Activated CD4-positive, alpha-beta T cell treated with anti-CD3 and anti-CD28 coated beads, Interleukin-2, amount 10 ng/mL, durations not matched to agents 24 days and 14 days (primary cell): ENCODE results near the gene PRSS21. TPM values are rescaled to one million over a fixed set of nuclear protein-coding genes. Genes with fewer than 3 reads are reported as not detected.

ENCODE experiments used
- DNase-seq: peaks from one replicate; pipeline ENCODE4 v3.0.0; 2022
- H3K27ac Mint-ChIP-seq: one replicate; pipeline ENCODE4 v1.8.0; 2022; ENCODE audit warnings: mild to moderate bottlenecking, mixed read lengths
- H3K27me3 Mint-ChIP-seq: one replicate; pipeline ENCODE4 v1.8.0; 2022; ENCODE audit warnings: mixed read lengths
- H3K36me3 Mint-ChIP-seq: one replicate; pipeline ENCODE4 v1.8.0; 2022; ENCODE audit warnings: low read depth, mild to moderate bottlenecking, mixed read lengths
- H3K4me1 Mint-ChIP-seq: one replicate; pipeline ENCODE4 v1.8.0; 2021; ENCODE audit warnings: mixed read lengths
- H3K4me3 Mint-ChIP-seq: one replicate; pipeline ENCODE4 v1.8.0; 2022; ENCODE audit warnings: mild to moderate bottlenecking, moderate library complexity, mixed read lengths
- H3K9me3 Mint-ChIP-seq: one replicate; pipeline ENCODE4 v1.8.0; 2021; ENCODE audit warnings: mixed read lengths
- intact Hi-C: fragments of 100-400 bp; cut with micrococcal nuclease; formaldehyde crosslinking; loops from one replicate; pipeline ENCODE4 v1.15.1; 2023
- total RNA-seq: library from RNA; stranded (reverse); gene quantifications from 2 replicates; pipeline ENCODE4 v1.2.3, GENCODE V29; 2022

PRSS21 gene
- total RNA-seq, 1 donor from 2014 or later = 10.2 TPM

DNA sequence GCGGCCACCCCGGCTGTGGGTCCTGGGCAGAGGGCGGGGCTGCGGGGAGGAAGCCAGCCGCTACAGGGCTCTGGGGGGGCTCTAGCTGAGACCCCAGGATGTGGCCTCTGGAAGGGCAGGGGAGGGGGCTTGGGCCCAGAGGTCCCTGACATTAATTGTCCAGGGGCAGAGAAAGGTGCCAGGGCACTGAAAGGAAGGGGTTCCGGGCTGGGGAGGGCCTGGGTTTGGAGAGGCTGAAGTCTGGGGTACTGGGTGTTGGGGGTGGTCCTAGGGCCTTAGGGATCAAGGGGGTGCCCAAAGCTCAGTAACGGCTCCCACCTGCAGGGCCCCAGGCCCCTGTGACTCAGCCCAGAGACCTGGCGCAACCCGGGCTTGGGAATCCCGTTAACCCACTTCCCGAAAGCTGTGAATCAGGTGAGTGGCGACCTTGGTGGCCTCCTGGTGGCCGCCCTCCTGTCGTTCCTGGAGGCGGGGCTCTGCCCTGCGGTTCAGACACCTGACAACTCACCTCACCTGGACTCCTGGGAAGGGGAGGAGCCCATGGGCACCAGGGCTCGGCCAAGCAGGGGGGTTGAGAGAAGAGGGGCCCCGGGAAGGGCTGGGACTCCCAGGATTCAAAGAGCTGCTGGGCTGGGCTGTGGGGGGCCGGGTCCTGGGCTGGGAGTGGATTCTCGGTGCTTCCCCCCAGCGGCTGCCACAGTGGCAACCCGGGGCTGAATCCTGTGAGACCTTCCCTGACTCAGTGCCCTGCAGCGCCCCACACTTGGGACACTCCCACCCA lies 41.4 kb downstream of the PRSS21 start:
- DNase-seq = no peak
- H3K4me3 Mint-ChIP-seq = no peak overlapping the region
- peaks cover 14% of the 10 kb centered on the region for H3K9me3 Mint-ChIP-seq
- H3K27me3 Mint-ChIP-seq = peaks cover 8% of the 10 kb centered on the region
- H3K4me1 Mint-ChIP-seq = peaks cover 3% of the 10 kb centered on the region
- H3K27ac Mint-ChIP-seq = no peak overlapping the region
- peaks cover 3% of the 10 kb centered on the region for H3K36me3 Mint-ChIP-seq
- intact Hi-C loops = no loop called here

DNA sequence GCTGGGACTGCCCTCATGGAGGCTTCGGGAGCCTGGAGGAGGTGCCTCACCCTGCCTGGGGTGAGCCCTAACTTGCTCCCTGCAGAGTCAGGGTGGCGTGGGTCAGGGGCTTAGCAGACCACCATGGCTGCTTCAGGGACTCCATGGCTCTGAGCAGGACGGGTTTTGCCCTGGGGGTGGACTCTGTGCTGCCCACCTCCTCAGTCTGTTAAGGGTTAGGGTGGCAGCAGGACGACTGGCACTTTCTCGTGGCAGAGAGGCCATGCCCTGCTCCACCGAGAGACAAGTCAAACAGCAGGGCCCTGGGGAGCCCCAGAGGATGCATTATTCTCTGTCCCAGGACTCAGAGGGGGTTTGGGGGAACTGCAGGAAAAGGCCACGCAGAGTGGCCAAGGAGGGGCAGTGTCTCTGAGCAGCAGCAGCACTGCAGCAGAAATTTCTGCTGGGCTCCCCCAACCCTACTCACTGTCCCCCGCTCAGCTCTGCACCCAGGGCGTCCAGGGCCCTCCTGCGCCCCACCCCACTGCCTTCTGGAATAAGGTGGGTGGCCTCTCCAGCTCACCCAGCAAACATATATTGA lies 42.7 kb downstream of the PRSS21 start:
- no peak overlapping the region for H3K4me3 Mint-ChIP-seq
- DNase-seq = no peak
- H3K27ac Mint-ChIP-seq = no peak overlapping the region
- intact Hi-C loops = no loop called here
- peaks cover 12% of the 10 kb centered on the region for H3K27me3 Mint-ChIP-seq
- peaks cover 3% of the 10 kb centered on the region for H3K4me1 Mint-ChIP-seq
- no peaks in the 10 kb centered on the region for H3K36me3 Mint-ChIP-seq
- peaks cover 6% of the 10 kb centered on the region for H3K9me3 Mint-ChIP-seq

DNA sequence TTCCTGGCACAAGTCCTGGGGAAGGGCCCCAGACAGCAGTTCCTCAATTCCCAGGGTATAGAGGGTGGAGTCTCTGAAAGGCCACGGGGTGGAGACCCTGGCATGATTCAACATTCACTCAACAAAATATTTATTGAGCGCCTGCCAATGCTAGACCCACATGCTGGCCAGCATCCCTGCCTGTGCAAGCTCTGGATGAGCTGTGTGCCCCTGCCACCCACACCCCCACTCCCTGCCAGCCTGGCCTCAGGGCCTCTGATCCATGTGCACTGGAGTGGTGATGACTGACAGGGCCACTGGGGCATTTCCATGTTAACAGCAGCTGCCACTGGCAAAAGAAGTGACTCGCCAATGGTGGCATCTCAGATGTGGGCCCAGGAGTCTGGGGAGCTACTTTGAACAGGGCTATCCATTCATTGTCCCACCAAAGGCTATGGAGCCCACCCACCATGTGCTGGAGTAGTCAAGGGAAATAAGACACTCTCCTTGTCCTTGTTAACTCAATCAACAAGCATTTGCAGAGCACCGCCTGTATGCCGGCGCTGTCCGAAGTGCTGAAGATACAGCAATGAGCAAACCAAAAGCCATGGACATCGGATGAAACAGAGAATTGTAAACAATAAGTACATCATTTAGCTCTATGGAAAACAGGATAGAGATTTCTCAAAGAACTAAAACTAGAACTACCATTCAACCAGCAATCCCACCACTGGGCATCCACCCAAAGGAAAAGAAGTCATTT lies 44.0 kb downstream of the PRSS21 start:
- no peaks in the 10 kb centered on the region for H3K36me3 Mint-ChIP-seq
- H3K27me3 Mint-ChIP-seq = peaks cover 15% of the 10 kb centered on the region
- H3K9me3 Mint-ChIP-seq = peaks cover 5% of the 10 kb centered on the region
- peaks cover 3% of the 10 kb centered on the region for H3K4me1 Mint-ChIP-seq
- no peak for DNase-seq
- H3K4me3 Mint-ChIP-seq = no peak overlapping the region
- intact Hi-C loops = no loop called here
- no peak overlapping the region for H3K27ac Mint-ChIP-seq

DNA sequence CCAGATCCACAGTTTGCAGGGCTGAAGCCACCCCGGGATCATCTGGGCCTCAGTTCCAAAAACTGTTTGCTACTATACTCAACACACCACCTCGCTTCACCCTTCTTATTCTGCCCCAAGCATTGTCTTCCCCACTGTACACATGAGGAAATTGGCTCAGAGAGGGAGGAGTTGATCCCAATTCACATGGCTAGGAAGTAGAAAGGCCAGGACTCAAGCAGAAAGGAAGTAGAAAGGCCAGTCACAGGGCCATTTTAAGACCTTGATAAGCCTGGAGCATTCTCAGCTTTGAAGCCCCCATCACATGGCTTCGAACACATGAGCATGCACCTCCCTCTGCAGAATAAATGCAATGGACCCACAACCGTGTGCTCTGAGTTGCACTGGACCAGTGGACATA lies 48.6 kb downstream of the PRSS21 start:
- Mint-ChIP-seq H3K4me3 (no peak overlapping the region), H3K4me1 (peaks cover 10% of the 10 kb centered on the region), H3K9me3 (peaks cover 5% of the 10 kb centered on the region), H3K27me3 (peaks cover 9% of the 10 kb centered on the region), H3K27ac (no peak overlapping the region), H3K36me3 (no peaks in the 10 kb centered on the region)
- no peak for DNase-seq
- intact Hi-C loops = loop anchor here (5.0 kb wide), 2 partner anchors 88 to 193 kb away; partner anchors contain the start of gene ELOB

DNA sequence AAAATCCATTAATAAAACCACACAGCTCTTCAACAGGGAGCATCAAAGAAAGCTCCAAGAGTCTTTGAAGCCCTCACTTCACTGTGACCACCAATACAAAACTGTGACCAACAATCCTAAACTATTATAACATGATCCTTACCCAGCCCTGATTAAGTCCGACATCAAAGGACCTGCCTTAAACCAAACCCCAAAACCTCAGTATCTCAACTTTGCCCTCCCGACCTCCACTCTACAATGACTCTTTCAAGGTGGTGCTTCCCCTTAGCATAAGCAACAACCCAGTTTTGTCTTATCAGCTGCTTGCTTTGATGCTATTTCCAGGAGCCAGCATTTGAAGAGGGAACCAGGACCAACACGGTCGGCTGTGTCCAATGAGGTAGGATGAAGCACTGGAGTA lies 49.4 kb downstream of the PRSS21 start:
- Mint-ChIP-seq H3K4me1 (peaks cover 10% of the 10 kb centered on the region), H3K36me3 (no peaks in the 10 kb centered on the region), H3K27ac (no peak overlapping the region), H3K27me3 (peaks cover 7% of the 10 kb centered on the region), H3K4me3 (no peak overlapping the region), H3K9me3 (peaks cover under 1% of the 10 kb centered on the region)
- DNase-seq = no peak
- intact Hi-C loops = loop anchor here (5.0 kb wide), 2 partner anchors 89 to 194 kb away; partner anchors contain the start of gene ELOB

DNA sequence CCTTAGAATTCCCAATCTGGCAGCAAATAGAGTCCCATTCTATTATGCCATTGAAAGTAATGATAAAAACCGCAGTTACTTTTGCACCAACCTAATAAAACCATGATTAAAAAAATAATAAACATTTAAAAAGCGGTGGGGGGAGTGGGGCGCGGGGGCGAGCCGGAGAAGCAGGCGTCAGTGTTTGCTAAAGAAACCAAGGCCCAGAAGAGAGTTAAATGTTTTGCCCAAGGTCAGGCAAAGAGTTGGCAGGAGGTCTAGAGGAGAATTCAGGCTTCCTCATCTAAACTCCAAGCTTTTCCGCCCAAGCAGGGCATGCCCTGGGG lies 50.6 kb downstream of the PRSS21 start:
- Mint-ChIP-seq H3K36me3 (no peaks in the 10 kb centered on the region), H3K27me3 (peaks cover 7% of the 10 kb centered on the region), H3K9me3 (no peaks in the 10 kb centered on the region), H3K4me3 (peak overlapping the region; percentile 91), H3K27ac (peak overlapping the region; percentile 91), H3K4me1 (peaks cover 10% of the 10 kb centered on the region)
- intact Hi-C loops = loop anchor here (5.0 kb wide), 2 partner anchors 90 to 195 kb away; partner anchors contain the start of gene ELOB
- no peak for DNase-seq

DNA sequence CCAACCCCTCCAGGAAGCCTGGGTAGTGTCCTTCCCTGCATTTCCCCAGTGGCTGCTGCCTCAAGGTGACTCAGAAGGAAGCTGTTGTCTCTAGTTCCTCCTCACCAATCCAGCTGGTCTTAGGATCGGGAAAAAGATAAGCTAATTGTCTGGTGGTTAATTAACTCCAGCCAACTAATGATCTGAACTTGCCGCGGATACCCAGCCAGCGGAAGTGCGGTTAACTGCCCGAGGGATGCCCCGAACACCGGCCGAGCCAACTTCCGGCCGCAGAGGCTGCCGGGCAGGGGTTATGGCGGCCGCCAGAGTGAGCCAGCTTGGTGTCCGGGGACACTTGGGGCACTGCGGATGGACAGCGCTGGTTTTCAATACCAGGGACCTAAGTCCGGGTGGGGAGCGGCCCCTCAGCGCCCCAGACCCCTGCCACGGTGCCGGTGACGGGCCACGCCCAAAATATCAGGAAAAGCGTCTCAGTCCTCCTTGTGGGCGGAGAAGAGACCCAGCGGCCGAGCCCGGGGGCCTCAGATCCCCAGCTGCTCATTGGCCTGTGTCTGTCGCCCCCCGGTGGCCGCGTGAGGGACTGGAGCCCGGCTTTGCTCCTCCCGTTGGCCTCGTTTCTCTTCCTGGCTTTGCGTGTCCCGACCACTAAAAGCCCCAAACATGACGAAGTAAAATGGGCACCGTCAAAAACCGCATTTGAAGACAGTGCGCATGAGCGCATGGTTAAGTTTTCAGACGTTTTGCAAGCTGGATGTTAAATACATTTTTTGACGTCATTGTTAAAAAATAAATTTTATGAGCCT lies 51.2 kb downstream of the PRSS21 start:
- peak overlapping the region; percentile 91 for H3K27ac Mint-ChIP-seq
- H3K9me3 Mint-ChIP-seq = no peaks in the 10 kb centered on the region
- intact Hi-C loops = loop anchor here (1.0 to 5.0 kb wide), 3 partner anchors 29 to 196 kb away; partner anchors contain the start of gene ELOB
- peaks cover 7% of the 10 kb centered on the region for H3K27me3 Mint-ChIP-seq
- H3K36me3 Mint-ChIP-seq = no peaks in the 10 kb centered on the region
- H3K4me3 Mint-ChIP-seq = peak overlapping the region; percentile 91
- peak; percentile 98 for DNase-seq
- H3K4me1 Mint-ChIP-seq = peaks cover 10% of the 10 kb centered on the region

Other genes with a start within 250 kb of the PRSS21 start
- gene KCTD5, start 134.7 kb upstream of the PRSS21 start, total RNA-seq = 54.4 and 57.0 TPM in 2 replicates
- gene PRSS27, start 97.0 kb upstream of the PRSS21 start, total RNA-seq = 1.8 and 2.0 TPM in 2 replicates
- gene SRRM2, start 64.6 kb upstream of the PRSS21 start, total RNA-seq = 635 and 680 TPM in 2 replicates
- 241 and 259 TPM in 2 replicates for gene ELOB, start 40.0 kb upstream of the PRSS21 start, total RNA-seq
- gene PRSS33, start 29.7 kb upstream of the PRSS21 start, total RNA-seq = not detected in 2 replicates
- gene PRSS41, start 18.8 kb upstream of the PRSS21 start, total RNA-seq = not detected in 2 replicates
- gene ZG16B, start 13.1 kb downstream of the PRSS21 start, total RNA-seq = 9.3 and 11.0 TPM in 2 replicates
- gene PRSS22, start 40.9 kb downstream of the PRSS21 start, total RNA-seq = not detected in 2 replicates
- 21.2 and 22.2 TPM in 2 replicates for gene FLYWCH2, start 66.0 kb downstream of the PRSS21 start, total RNA-seq
- 63.9 and 64.5 TPM in 2 replicates for gene FLYWCH1, start 94.7 kb downstream of the PRSS21 start, total RNA-seq
- 0.17 and 0.28 TPM in 2 replicates for gene KREMEN2, start 147.0 kb downstream of the PRSS21 start, total RNA-seq
- gene PAQR4, start 152.1 kb downstream of the PRSS21 start, total RNA-seq = 41.0 and 43.3 TPM in 2 replicates
- 152 TPM in 2 replicates for gene PKMYT1, start 163.2 kb downstream of the PRSS21 start, total RNA-seq
- gene CLDN9, start 195.7 kb downstream of the PRSS21 start, total RNA-seq = not detected in 2 replicates
- not detected in 2 replicates for gene CLDN6, start 200.9 kb downstream of the PRSS21 start, total RNA-seq
- 7.3 TPM in 2 replicates for gene TNFRSF12A, start 203.1 kb downstream of the PRSS21 start, total RNA-seq
- 29.4 TPM in 2 replicates for gene HCFC1R1, start 206.7 kb downstream of the PRSS21 start, total RNA-seq
- 55.3 and 57.0 TPM in 2 replicates for gene THOC6, start 206.8 kb downstream of the PRSS21 start, total RNA-seq
- gene BICDL2, start 219.7 kb downstream of the PRSS21 start, total RNA-seq = 0.43 and 0.63 TPM in 2 replicates
- gene MMP25, start 229.3 kb downstream of the PRSS21 start, total RNA-seq = 8.1 and 10.2 TPM in 2 replicates
- gene IL32, start 248.4 kb downstream of the PRSS21 start, total RNA-seq = 918 and 934 TPM in 2 replicates